SK-N-MC (cell line): Measurements from ENCODE around the gene CDK4.

Experiments
- EZH2 ChIP-seq: fragments of 200-600 bp; sonication (generic); IDR thresholded peaks from one replicate; pipeline ENCODE4 v1.6.1; 2017; ENCODE audit warnings: antibody characterized with exemption
- POLR2AphosphoS5 ChIP-seq: IDR thresholded peaks from 2 replicates; pipeline ENCODE4 v1.6.1; 2012; ENCODE audit warnings: mild to moderate bottlenecking, low read depth, low read length, borderline replicate concordance

- TF ChIP-seq POLR2AphosphoS5 (no peak), EZH2 (no peak)
These were observed 39.4 kb downstream of the CDK4 start for GRCh38 chr12:57712701-57713100.
